Endothelial cell of umbilical vein (primary cell): ENCODE data around the gene CNIH1. TPM values are rescaled to one million over a fixed set of nuclear protein-coding genes. Genes with fewer than 3 reads are reported as not detected.

Experiments
- BruUV-seq: library from RNA; stranded (reverse); fragments of 400-500 nt; replicated peaks from 2 replicates; lab custom pipeline; 2021; lab: Mats Ljungman, UMichigan
- CTCF ChIA-PET: fragments of 300-600, 350-600 bp; sonication (Branson Sonifier 250); formaldehyde crosslinking; loops from one replicate; lab custom pipeline; 2021; ENCODE audit warnings: antibody characterized with exemption, inconsistent platforms; lab: Charles Lee
- POLR2A ChIA-PET: fragments of 300-600, 350-600 bp; sonication (Branson Sonifier 250); formaldehyde crosslinking; loops from one replicate; lab custom pipeline; 2021; ENCODE audit warnings: antibody characterized with exemption, inconsistent platforms; lab: Charles Lee
- DNase-seq: peaks from one replicate; pipeline ENCODE4 v3.0.0-alpha.2; 2011; ENCODE audit warnings: low read depth, low spot score
- FAIRE-seq: peaks from 2 replicates; lab custom pipeline; 2011; peaks lifted over from hg19 to GRCh38; lab: Jason Lieb, UNC
- H2AFZ ChIP-seq: 2 replicates; pipeline ENCODE4 v1.6.0; 2012; ENCODE audit warnings: low read depth, low read length, control low read depth, inconsistent platforms
- H3K27ac ChIP-seq: 2 replicates; pipeline ENCODE4 v1.5.1; 2011; ENCODE audit warnings: low read depth, mild to moderate bottlenecking, control low read depth, low read length, moderate library complexity; ENCODE audit not compliant: insufficient read depth
- H3K27me3 ChIP-seq, 2 experiments: 2 replicates each; pipeline versions ENCODE4 v1.6.0 to v1.6.1; 2011; ENCODE audit warnings: low read length in 2 of 2, mixed read lengths in 1 of 2; ENCODE audit not compliant: control insufficient read depth in 2 of 2, insufficient read depth in 2 of 2
- H3K36me3 ChIP-seq, 2 experiments: 2 replicates in 1 of 2; 3 replicates in 1 of 2; pipeline ENCODE4 v1.5.1; 2011; ENCODE audit warnings: low read length in 2 of 2, mild to moderate bottlenecking in 1 of 2, moderate library complexity in 1 of 2; ENCODE audit not compliant: control insufficient read depth in 2 of 2, insufficient read depth in 2 of 2; ENCODE audit errors: extremely low read depth in 1 of 2
- H3K4me1 ChIP-seq: 3 replicates; pipeline ENCODE4 v1.5.1; 2011; ENCODE audit warnings: mild to moderate bottlenecking, low read length; ENCODE audit not compliant: control insufficient read depth, insufficient read depth; ENCODE audit errors: extremely low read depth
- H3K4me2 ChIP-seq: 2 replicates; pipeline ENCODE4 v1.6.1; 2011; ENCODE audit warnings: low read length, control low read depth, mixed read lengths; ENCODE audit not compliant: insufficient read depth
- H3K4me3 ChIP-seq, 3 experiments: fragments of 200-600 bp in 1 of 3; sonication (generic), shearing (Covaris generic) in 1 of 3; replicated peaks in 1 of 3; 2 replicates each; pipeline ENCODE4 v1.5.1; 2011 to 2016; ENCODE audit warnings: control low read depth in 3 of 3, low read length in 3 of 3, mild to moderate bottlenecking in 2 of 3, inconsistent platforms in 1 of 3, low read depth in 1 of 3, moderate library complexity in 1 of 3; ENCODE audit not compliant: insufficient read depth in 1 of 3
- H3K79me2 ChIP-seq: 2 replicates; pipeline ENCODE4 v1.6.0; 2012; ENCODE audit warnings: low read length, inconsistent platforms; ENCODE audit not compliant: control insufficient read depth, insufficient read depth
- H3K9ac ChIP-seq: replicated peaks from 2 replicates; pipeline ENCODE3; 2011; ENCODE audit warnings: low read length, control low read depth; ENCODE audit not compliant: insufficient read depth; ENCODE audit errors: extremely low read depth
- H3K9me1 ChIP-seq: replicated peaks from 3 replicates; pipeline ENCODE4 v1.6.0; 2011; ENCODE audit warnings: mild to moderate bottlenecking, low read length; ENCODE audit not compliant: control insufficient read depth, insufficient read depth; ENCODE audit errors: extremely low read depth
- H3K9me3 ChIP-seq: replicated peaks from 2 replicates; pipeline ENCODE4 v1.5.1; 2012; ENCODE audit warnings: low read length, inconsistent platforms; ENCODE audit not compliant: control insufficient read depth, insufficient read depth
- H4K20me1 ChIP-seq: replicated peaks from 2 replicates; pipeline ENCODE3; 2011; ENCODE audit warnings: mild to moderate bottlenecking, low read length; ENCODE audit not compliant: control insufficient read depth, insufficient read depth; ENCODE audit errors: extremely low read depth
- CTCF ChIP-seq, 2 donors: IDR thresholded peaks; 1 replicate in 1 of 2; 2 replicates in 1 of 2; pipeline ENCODE4 v1.5.1; 2011; ENCODE audit warnings: low read length in 2 of 2, mild to moderate bottlenecking in 2 of 2, moderate library complexity in 2 of 2, control low read depth in 1 of 2, inconsistent platforms in 1 of 2, low read depth in 1 of 2; ENCODE audit not compliant: insufficient read depth in 1 of 2; ENCODE audit errors: extremely low read depth in 1 of 2
- EZH2 ChIP-seq: IDR thresholded peaks from 2 replicates; pipeline ENCODE4 v1.6.1; 2012; ENCODE audit warnings: borderline replicate concordance, low read depth, mild to moderate bottlenecking, moderate library complexity, low read length, inconsistent platforms; ENCODE audit not compliant: severe bottlenecking
- FOS ChIP-seq: IDR thresholded peaks from 2 replicates; pipeline ENCODE4 v1.6.1; 2011; ENCODE audit warnings: mild to moderate bottlenecking, low read length, moderate library complexity, borderline replicate concordance; ENCODE audit not compliant: insufficient read depth
- GATA2 ChIP-seq: IDR thresholded peaks from 2 replicates; pipeline ENCODE4 v1.7.0; 2011; ENCODE audit warnings: low read depth, mild to moderate bottlenecking, moderate library complexity, mixed read lengths, low read length; ENCODE audit not compliant: insufficient read length, insufficient read depth
- JUN ChIP-seq: IDR thresholded peaks from 2 replicates; pipeline ENCODE4 v1.6.1; 2011; ENCODE audit warnings: borderline replicate concordance, low read depth; ENCODE audit not compliant: insufficient read length, insufficient read depth
- POLR2A ChIP-seq: IDR thresholded peaks from 2 replicates; pipeline ENCODE4 v1.6.1; 2012; ENCODE audit warnings: low read depth, mild to moderate bottlenecking, control low read depth, low read length
- POLR2AphosphoS5 ChIP-seq: IDR thresholded peaks from 2 replicates; pipeline ENCODE4 v1.6.1; 2012; ENCODE audit warnings: low read depth, mild to moderate bottlenecking, control low read depth, low read length, moderate library complexity; ENCODE audit not compliant: insufficient read depth
- dilution Hi-C: fragments of 300-500 bp; cut with MboI; formaldehyde crosslinking; loops from one replicate; pipeline ENCODE4 v1.15.0; 2019; ENCODE audit warnings: low sequenced_read_pairs; ENCODE audit not compliant: extremely low pct_ligation_motif_present
- intact Hi-C: fragments of 100-400 bp; cut with micrococcal nuclease; formaldehyde crosslinking; loops from one replicate; pipeline ENCODE4 v1.10.0; 2022
- polyA plus RNA-seq, 4 experiments: library from polyadenylated mRNA; depleted of rRNA in 3 of 4; stranded (reverse) in 3 of 4; unstranded in 1 of 4; fragments of >200 nt; gene quantifications; 2 replicates each; pipeline versions ENCODE4 v1.2.1 to v1.2.3, GENCODE V29; 2011 to 2012; ENCODE audit warnings: missing spikeins in 1 of 4
- total RNA-seq: library from RNA; stranded (reverse); gene quantifications from 2 replicates; pipeline ENCODE4 v1.2.3, GENCODE V29; 2021
- TF ChIP-seq, protein P1 (sequence below): IDR thresholded peaks from 2 replicates; pipeline ENCODE4 v1.6.1; 2011; ENCODE audit not compliant: insufficient read depth, insufficient read length

Gene CNIH1
- total and polyA plus RNA-seq, 2 donors (not counting 3 experiments of a cell fraction or from before 2014, with no cell fraction given), result 125 to 328 TPM

DNA sequence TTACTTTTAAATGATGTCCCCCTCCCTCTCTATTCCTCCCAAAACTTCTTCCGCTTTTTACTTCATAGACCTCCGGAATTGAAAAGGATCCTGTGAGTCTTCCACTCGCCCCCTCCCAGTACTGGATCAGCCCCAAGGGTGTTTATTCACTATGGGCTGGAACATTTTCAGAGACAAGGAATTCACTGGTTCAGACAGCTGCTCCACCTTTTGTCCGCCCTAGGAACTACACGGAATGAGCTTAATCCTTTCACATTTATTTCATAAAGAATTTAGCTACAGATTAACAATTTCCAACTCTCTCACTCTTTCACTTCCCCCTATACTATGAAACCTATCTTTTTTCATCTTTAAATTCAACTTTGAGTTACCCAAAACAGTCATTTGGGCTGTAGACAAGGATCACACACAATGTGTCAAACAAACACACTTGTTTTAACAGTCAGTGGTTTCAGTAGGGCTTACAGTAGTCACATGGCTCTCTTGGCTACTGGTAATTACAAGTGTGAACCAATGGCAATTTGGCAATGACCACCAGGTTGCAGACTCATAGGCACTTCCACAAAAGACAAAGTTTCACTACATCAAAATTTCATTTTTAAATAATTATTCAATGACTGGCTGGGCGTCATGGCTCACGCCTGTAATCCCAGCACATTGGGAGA lies 20.6 kb downstream of the CNIH1 start:
- Histone ChIP-seq H3K27me3 (no peaks in the 10 kb centered on the region), H3K79me2 (no peaks in the 10 kb centered on the region), H3K4me3 (no peak overlapping the region), H3K9ac (no peak overlapping the region), H3K27ac (no peak overlapping the region), H4K20me1 (no peaks in the 10 kb centered on the region), H3K4me1 (no peaks in the 10 kb centered on the region), H3K36me3 (no peaks in the 10 kb centered on the region), H2AFZ (no peak overlapping the region), H3K9me1 (no peaks in the 10 kb centered on the region), H3K9me3 (no peaks in the 10 kb centered on the region), H3K4me2 (no peak overlapping the region)
- no TSS peak for BruUV-seq
- intact Hi-C loops (loop anchor here (1.0 kb wide), 1 partner anchor 54 kb away; no protein-coding TSS in a partner anchor), dilution Hi-C loops (no loop called here)
- peak; percentile 70 for FAIRE-seq
- DNase-seq, result peak; percentile 75
- ChIA-PET POLR2A (no interaction called here), CTCF (interaction anchor here (0.6 to 1.5 kb wide), 33 partner anchors 8 to 1125 kb away, joined by 3 to 68 read pairs (median 4); partner anchors contain the start of gene CDKN3)
- TF ChIP-seq CTCF (IDR thresholded peaks at IDR 0.05; ENCODE audit: extremely low read depth in 1 of 2, insufficient read depth in 1 of 2, low read depth in 1 of 2, low read length in 2 of 2) (peak; percentile 49 to 57), POLR2AphosphoS5 (no peak)

- intact Hi-C loops (no loop called here), dilution Hi-C loops (no loop called here)
- Histone ChIP-seq H3K27ac (no peak overlapping the region), H3K36me3 (no peaks in the 10 kb centered on the region), H3K27me3 (no peaks in the 10 kb centered on the region), H3K9ac (no peak overlapping the region), H2AFZ (no peak overlapping the region), H3K4me2 (no peak overlapping the region), H4K20me1 (no peaks in the 10 kb centered on the region), H3K9me3 (no peaks in the 10 kb centered on the region), H3K79me2 (no peaks in the 10 kb centered on the region), H3K9me1 (no peaks in the 10 kb centered on the region), H3K4me3 (no peak overlapping the region), H3K4me1 (no peaks in the 10 kb centered on the region)
- no TSS peak for BruUV-seq
- CTCF ChIA-PET, result interaction anchor here (1.2 to 2.1 kb wide), 4 partner anchors 9 to 83 kb away, joined by 4 to 8 read pairs (median 6); no protein-coding TSS in a partner anchor
- POLR2A ChIA-PET, result no interaction called here
- TF ChIP-seq POLR2A (no peak), EZH2 (no peak), POLR2AphosphoS5 (no peak), JUN (no peak), FOS (no peak), CTCF (IDR thresholded peaks at IDR 0.05; ENCODE audit: extremely low read depth in 1 of 2, insufficient read depth in 1 of 2, low read depth in 1 of 2, low read length in 2 of 2) (no peak), GATA2 (no peak)
- TF ChIP-seq, protein P1, sequence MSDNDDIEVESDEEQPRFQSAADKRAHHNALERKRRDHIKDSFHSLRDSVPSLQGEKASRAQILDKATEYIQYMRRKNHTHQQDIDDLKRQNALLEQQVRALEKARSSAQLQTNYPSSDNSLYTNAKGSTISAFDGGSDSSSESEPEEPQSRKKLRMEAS, result no peak
- FAIRE-seq (no peak), DNase-seq (no peak)
These were observed 29.8 kb downstream of the CNIH1 start for GRCh38 chr14:54411371-54411770.
